Naive thymus-derived CD8-positive, alpha-beta T cell (primary cell): ENCODE measurements around the gene MEOX2. TPM values are rescaled to one million over a fixed set of nuclear protein-coding genes. Genes with fewer than 3 reads are reported as not detected.

Experiments used
- ATAC-seq, 2 donors: fragments of 150-1000 bp; cut with Tn5 transposase in 1 of 2; sonication (Bioruptor Pico), chemical (Tn5 transposase) in 1 of 2; 1 replicate in 1 of 2; 2 replicates in 1 of 2; pipeline ENCODE4 v1.10.0; 2021; ENCODE audit warnings: mild to moderate bottlenecking in 2 of 2, moderate library complexity in 2 of 2
- POLR2A ChIA-PET: fragments of 350-600 bp; sonication (Branson Sonifier 250); formaldehyde crosslinking; loops from one replicate; lab custom pipeline; 2021; ENCODE audit warnings: antibody characterized with exemption; lab: Charles Lee
- DNase-seq, 10 donors: peaks; one replicate each; pipeline versions ENCODE4 v3.0.0 to v3.0.0-alpha.2; 2020 to 2022
- H3K27ac Mint-ChIP-seq, 10 donors: one replicate each; pipeline ENCODE4 v1.8.0; 2020 to 2022; ENCODE audit warnings: mild to moderate bottlenecking in 10 of 10, mixed read lengths in 10 of 10, moderate library complexity in 4 of 10, inconsistent platforms in 1 of 10
- H3K27me3 Mint-ChIP-seq, 5 donors: one replicate each; pipeline ENCODE4 v1.8.0; 2021 to 2022; ENCODE audit warnings: mixed read lengths in 5 of 5
- H3K36me3 Mint-ChIP-seq, 3 donors: one replicate each; pipeline ENCODE4 v1.8.0; 2020 to 2022; ENCODE audit warnings: mixed read lengths in 3 of 3, mild to moderate bottlenecking in 2 of 3, inconsistent platforms in 1 of 3
- H3K4me1 Mint-ChIP-seq, 4 donors: one replicate each; pipeline ENCODE4 v1.8.0; 2021 to 2022; ENCODE audit warnings: mixed read lengths in 4 of 4
- H3K4me3 Mint-ChIP-seq, 10 donors: one replicate each; pipeline ENCODE4 v1.8.0; 2020 to 2022; ENCODE audit warnings: mild to moderate bottlenecking in 10 of 10, mixed read lengths in 10 of 10, moderate library complexity in 6 of 10, inconsistent platforms in 1 of 10
- H3K9me3 Mint-ChIP-seq, 9 donors: one replicate each; pipeline ENCODE4 v1.8.0; 2020 to 2022; ENCODE audit warnings: mixed read lengths in 9 of 9, mild to moderate bottlenecking in 3 of 9, inconsistent platforms in 1 of 9, moderate library complexity in 1 of 9
- polyA plus RNA-seq, 3 donors: library from polyadenylated mRNA; unstranded; fragments of 300-500 nt; fragmentation: Illumina TruSeq; gene quantifications; one replicate each; pipeline ENCODE4 v1.2.3, GENCODE V29; 2021
- total RNA-seq, 8 experiments: library from RNA in 2 of 8; stranded (reverse) in 2 of 8; gene quantifications; one replicate each; pipeline ENCODE4 v1.2.3 and lab custom pipeline; 2021 to 2026

MEOX2 gene
- total and polyA plus RNA-seq, 5 experiments from 2014 or later: not detected

DNA sequence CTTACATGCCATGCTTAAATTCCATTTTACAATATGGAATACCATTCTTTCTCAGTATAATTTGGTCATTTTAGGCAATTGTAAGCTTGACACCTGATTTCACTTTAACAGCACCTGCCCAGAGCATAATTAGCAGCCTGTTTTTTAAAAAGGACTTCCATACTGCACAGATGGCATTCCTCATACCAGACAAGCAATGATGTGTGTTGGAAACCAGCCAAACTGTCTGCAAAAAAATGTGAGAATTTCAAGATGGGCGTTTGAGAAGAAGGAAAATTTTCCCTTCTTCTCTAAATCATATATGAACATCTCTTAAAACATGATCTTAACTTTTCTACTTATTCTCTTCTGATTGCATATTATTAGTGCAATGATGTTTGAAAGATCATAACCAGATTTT, 84.2 kb downstream of the MEOX2 start:
- ATAC-seq (no peak), DNase-seq (no peak)
- Mint-ChIP-seq H3K4me3 (no peak overlapping the region), H3K9me3 (peaks cover 0 to 14% (median 5%) of the 10 kb centered on the region in 9 donors), H3K27ac (no peak overlapping the region), H3K27me3 (no peaks in the 10 kb centered on the region), H3K4me1 (no peaks in the 10 kb centered on the region), H3K36me3 (no peaks in the 10 kb centered on the region)
- POLR2A ChIA-PET: no interaction called here

DNA sequence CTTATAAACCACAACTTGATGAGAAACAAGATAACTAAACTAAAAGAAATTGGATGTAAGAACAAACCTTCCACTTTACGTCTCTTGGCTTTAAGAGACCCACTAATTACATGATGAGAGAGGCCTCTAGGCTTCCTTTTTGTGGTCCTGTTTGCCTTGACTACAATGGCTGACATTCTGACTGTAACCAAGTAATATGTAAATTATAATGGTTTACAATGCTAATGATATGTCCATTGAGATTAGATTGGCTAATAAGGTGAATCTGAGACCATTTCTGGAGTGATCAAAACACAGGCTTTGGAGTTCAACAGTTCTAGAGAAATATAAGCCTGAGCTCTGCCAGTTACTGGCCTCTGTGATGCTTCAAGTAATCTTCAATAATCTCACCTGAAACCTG, 85.3 kb downstream of the MEOX2 start:
- no peak for DNase-seq
- Mint-ChIP-seq H3K36me3 (no peaks in the 10 kb centered on the region), H3K9me3 (peaks cover 0 to 19% (median 5%) of the 10 kb centered on the region in 9 donors), H3K4me1 (no peaks in the 10 kb centered on the region), H3K27ac (no peak overlapping the region), H3K27me3 (no peaks in the 10 kb centered on the region), H3K4me3 (no peak overlapping the region)
- ATAC-seq: no peak
- POLR2A ChIA-PET: no interaction called here

DNA sequence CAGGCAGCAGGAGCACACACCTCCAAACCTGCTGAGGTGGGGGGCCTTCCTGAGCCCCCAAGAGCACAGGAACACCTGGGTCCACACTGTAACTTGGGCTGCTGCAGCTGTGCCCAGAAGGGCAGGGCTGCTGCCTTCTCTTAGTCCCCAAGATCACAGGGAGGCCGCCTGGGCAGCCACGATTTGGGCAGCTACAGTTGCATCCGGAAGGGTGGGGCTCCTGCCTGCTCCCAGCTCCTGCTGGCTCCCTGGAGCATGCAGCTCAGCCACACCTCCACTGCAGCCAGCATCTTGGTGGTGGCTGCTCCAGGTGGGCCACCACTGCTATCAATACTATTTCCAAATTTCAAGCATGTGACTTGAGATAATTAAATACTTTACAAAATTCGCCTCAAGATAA, 86.2 kb downstream of the MEOX2 start:
- H3K27me3 Mint-ChIP-seq: no peaks in the 10 kb centered on the region
- ATAC-seq: no peak
- H3K4me3 Mint-ChIP-seq: no peak overlapping the region
- DNase-seq: no peak
- peaks cover 0 to 19% (median 5%) of the 10 kb centered on the region in 9 donors for H3K9me3 Mint-ChIP-seq
- no peak overlapping the region for H3K27ac Mint-ChIP-seq
- H3K36me3 Mint-ChIP-seq: no peaks in the 10 kb centered on the region
- POLR2A ChIA-PET: no interaction called here
- no peaks in the 10 kb centered on the region for H3K4me1 Mint-ChIP-seq

DNA sequence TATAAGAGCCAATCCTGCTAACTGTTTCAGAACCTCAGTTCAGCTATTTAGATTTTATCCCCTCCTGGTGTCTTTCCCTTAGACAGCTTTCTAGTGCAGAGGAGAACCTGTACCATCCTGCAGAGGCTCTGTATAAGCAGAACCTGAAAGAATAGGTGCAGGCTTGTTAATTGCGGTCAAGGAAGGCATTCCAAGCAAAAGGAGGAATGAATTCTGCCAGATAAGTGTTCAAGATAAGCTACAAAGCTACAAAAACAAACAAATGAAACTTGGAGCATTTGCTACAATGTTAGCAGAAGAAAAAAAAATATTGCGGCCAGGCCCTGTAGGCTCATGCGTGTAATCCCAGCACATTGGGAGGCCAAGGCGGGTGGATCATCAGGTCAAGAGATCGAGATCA, 92.0 kb downstream of the MEOX2 start:
- no peaks in the 10 kb centered on the region for H3K4me1 Mint-ChIP-seq
- H3K27me3 Mint-ChIP-seq: no peaks in the 10 kb centered on the region
- H3K27ac Mint-ChIP-seq: no peak overlapping the region
- no peak for DNase-seq
- H3K9me3 Mint-ChIP-seq: peaks cover 0 to 24% (median 2%) of the 10 kb centered on the region in 9 donors
- H3K36me3 Mint-ChIP-seq: no peaks in the 10 kb centered on the region
- no peak overlapping the region for H3K4me3 Mint-ChIP-seq
- POLR2A ChIA-PET: no interaction called here
- no peak for ATAC-seq

DNA sequence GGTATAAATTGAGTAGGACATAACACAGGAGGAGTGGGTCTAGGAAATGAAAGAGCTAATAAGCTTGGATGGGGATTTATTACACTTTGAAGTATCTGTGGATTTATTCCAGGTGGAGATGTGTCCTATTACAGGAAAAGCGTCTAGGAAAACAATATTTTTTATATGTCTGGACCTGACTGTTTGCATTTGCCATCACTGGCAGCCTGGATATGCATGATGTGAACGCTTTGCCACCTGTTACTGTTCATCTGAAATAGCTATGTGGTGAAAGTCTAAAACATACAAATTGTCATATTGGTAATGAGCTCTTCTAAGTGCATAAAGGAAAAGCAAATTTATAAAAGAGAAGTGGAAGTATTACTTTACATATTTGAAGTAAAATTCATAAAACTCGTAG, 93.1 kb downstream of the MEOX2 start:
- H3K4me3 Mint-ChIP-seq: no peak overlapping the region
- no peaks in the 10 kb centered on the region for H3K36me3 Mint-ChIP-seq
- POLR2A ChIA-PET: no interaction called here
- H3K4me1 Mint-ChIP-seq: no peaks in the 10 kb centered on the region
- ATAC-seq (no peak), DNase-seq (no peak)
- no peak overlapping the region for H3K27ac Mint-ChIP-seq
- H3K27me3 Mint-ChIP-seq: no peaks in the 10 kb centered on the region
- H3K9me3 Mint-ChIP-seq: peaks cover 0 to 30% (median 2%) of the 10 kb centered on the region in 9 donors

DNA sequence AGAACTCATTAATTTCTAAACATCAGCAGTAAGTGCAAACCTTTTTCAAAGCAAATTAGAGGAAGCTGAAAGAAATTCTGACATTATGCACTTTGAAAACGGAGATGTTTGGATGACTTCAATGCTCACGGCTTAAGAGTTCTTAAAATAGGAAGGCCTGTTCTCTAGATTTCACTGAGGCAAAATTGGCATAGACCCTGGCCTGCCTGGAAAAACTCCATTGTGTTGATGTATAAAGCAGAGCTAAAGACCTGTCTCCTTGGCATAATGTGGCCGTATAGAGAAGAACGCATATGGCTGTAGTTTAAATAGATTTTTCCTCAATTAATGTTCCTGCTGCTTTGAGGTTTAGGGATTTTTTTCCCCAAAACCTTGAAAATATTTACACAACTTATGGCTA, 100.2 kb downstream of the MEOX2 start:
- Mint-ChIP-seq H3K9me3 (peaks cover 0 to 21% (median 11%) of the 10 kb centered on the region in 9 donors), H3K27ac (no peak overlapping the region), H3K36me3 (no peaks in the 10 kb centered on the region), H3K4me3 (no peak overlapping the region), H3K4me1 (no peaks in the 10 kb centered on the region), H3K27me3 (no peaks in the 10 kb centered on the region)
- no peak for ATAC-seq
- no peak for DNase-seq
- POLR2A ChIA-PET: no interaction called here

DNA sequence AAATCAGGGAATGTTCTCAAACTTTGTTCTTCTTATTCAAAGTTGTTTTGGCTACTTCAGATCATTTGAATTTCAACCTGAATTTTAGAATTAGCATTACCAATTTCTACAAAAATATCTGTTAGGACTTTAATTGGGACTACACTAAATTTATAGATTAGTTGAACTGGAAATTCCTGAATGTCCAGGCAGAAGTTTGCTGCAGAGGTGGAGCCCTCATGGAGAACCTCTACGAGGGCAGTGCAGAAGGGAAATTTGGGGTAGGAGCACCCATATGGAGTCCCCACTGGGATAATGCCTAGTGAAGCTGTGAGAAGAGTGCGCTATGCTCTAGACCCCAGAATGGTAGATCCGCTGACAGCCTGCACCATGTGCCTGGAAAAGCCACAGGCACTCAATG, 101.9 kb downstream of the MEOX2 start:
- DNase-seq (no peak), ATAC-seq (no peak)
- no peaks in the 10 kb centered on the region for H3K4me1 Mint-ChIP-seq
- H3K27ac Mint-ChIP-seq: no peak overlapping the region
- POLR2A ChIA-PET: no interaction called here
- no peak overlapping the region for H3K4me3 Mint-ChIP-seq
- H3K9me3 Mint-ChIP-seq: peaks cover 0 to 17% (median 11%) of the 10 kb centered on the region in 9 donors
- H3K36me3 Mint-ChIP-seq: no peaks in the 10 kb centered on the region
- no peaks in the 10 kb centered on the region for H3K27me3 Mint-ChIP-seq

DNA sequence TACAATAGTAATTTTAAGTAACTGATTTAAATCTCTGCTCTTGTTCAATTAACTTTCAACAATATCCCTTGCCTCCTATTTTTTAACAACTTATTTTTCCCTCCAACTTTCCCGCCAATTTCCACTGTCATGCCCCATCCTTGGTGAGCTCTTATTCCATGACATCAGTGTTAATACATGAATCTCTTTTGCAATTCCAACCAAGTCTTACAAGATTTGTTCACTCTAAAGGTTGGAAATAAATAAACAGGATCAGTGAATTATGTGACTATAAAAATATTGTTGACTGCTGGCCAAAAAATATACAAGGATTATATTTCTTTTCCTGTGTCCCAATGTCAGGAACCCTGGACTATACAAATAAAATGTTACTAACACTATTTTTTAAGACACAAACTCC, 103.7 kb downstream of the MEOX2 start:
- no peaks in the 10 kb centered on the region for H3K27me3 Mint-ChIP-seq
- no peak overlapping the region for H3K27ac Mint-ChIP-seq
- no peak overlapping the region for H3K4me3 Mint-ChIP-seq
- no peak for DNase-seq
- no peaks in the 10 kb centered on the region for H3K36me3 Mint-ChIP-seq
- H3K4me1 Mint-ChIP-seq: no peaks in the 10 kb centered on the region
- no peak for ATAC-seq
- peaks cover 0 to 20% (median 10%) of the 10 kb centered on the region in 9 donors for H3K9me3 Mint-ChIP-seq
- POLR2A ChIA-PET: no interaction called here

DNA sequence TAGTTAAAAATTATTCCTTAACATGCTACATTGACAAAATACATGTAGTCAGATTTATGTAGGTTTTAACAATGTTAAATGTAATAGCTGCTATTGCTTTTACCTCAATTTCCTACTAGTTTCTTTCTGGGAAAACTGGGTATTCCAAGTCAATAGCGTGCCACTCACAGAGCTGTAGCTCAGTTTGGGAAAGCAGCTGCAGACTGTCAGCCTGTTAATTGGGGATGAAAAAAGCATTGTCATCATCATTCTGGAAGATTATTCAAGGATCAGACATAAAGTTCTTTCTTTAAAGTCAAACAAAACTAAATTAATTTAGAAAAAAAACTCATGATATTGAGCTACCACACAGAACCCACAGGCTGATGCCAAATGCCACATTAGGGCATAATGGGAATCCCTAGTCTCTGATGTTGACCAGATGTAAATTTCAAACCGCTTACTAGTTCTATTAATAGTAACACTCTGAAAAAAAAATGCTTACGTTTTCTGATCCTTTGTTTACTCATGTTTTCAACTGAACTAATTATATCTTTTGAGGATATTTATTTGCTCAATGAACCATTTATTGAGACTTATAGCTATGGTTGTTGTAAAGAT, 105.0 kb downstream of the MEOX2 start:
- Mint-ChIP-seq H3K4me3 (no peak overlapping the region), H3K27me3 (no peaks in the 10 kb centered on the region), H3K4me1 (no peaks in the 10 kb centered on the region), H3K9me3 (peaks cover 0 to 27% (median 8%) of the 10 kb centered on the region in 9 donors), H3K36me3 (no peaks in the 10 kb centered on the region), H3K27ac (no peak overlapping the region)
- ATAC-seq: no peak
- POLR2A ChIA-PET: no interaction called here
- no peak for DNase-seq

DNA sequence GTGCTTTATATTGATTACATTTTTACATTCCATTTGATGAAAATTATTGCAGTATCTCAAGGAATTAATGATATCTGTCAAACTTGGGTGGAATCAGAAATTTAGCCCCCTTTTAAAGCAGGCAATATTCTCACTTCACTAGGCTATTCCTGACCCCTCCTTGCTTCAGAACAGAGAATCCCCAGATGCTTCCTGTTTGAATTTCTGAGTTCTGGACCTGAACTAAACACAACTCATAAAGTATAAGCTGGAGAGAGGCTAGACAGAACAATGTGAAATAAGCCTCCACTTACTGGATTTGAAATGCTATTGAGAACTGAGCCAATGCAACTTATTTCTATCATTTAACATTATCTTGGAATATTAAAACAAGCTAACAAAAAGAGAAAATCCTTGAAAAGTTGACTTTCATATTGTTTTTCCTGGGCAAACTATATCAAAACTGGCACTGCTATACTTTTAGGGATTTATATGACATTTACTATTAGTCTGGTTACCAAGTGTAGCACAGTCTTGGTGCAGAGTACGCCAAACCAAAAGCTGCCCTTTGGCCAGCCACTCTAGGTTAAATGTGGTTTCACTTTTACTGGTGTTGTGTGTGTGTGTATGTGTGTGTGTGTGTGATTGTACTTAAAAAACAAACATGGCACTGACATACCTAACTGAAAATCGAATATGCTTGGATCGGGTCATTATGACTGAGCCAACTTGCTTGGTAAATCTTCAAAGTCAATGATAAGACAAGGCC, 105.7 kb downstream of the MEOX2 start:
- Mint-ChIP-seq H3K4me3 (no peak overlapping the region), H3K9me3 (peaks cover 0 to 27% (median 8%) of the 10 kb centered on the region in 9 donors), H3K27me3 (no peaks in the 10 kb centered on the region), H3K27ac (no peak overlapping the region), H3K36me3 (no peaks in the 10 kb centered on the region), H3K4me1 (no peaks in the 10 kb centered on the region)
- POLR2A ChIA-PET: no interaction called here
- ATAC-seq (no peak), DNase-seq (no peak)

DNA sequence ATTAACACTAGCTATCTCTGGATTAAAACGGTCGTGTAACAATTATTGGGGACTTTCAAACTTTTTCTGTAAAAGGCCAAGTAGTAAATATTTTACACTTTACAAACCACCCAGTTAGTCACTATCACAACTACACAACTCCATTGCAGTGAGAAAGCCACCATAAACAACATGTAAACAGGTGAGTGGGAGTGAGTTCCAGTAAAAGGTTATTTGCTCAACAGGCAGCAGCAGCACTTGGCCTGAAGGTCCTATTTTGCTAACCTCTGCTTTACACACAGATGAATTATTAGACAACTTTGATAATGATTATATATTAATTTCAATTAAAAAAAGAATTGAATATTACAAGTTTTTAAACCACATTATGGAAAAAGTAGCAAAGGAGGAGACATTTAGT, 108.9 kb downstream of the MEOX2 start:
- H3K4me3 Mint-ChIP-seq: no peak overlapping the region

DNA sequence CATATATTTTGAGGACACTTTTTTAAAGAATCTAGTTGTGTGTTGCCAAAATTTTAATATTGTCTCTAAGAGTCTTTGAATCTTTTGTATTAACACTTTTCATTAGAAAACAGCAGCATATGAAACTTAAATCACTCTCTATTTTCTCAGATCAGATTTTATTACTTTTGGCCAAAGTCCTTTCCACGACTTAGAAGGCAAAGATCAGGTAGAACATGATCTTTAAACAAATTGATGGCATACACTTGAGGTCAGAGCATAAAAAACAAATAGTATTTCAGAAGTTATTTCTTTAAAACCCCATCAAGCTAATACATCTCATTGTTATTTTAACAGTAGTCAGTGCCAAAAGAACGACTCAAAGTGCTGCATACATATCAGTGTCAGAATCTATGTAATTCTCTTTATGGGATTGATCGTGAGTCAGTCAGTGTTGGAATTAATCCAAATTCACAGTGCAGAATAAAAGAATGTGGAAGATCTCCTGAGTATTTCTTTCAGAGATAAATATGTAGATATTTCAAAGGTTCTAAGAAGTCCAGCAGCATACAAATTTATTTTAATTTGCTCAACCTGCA, 115.1 kb downstream of the MEOX2 start:
- Mint-ChIP-seq H3K36me3 (no peaks in the 10 kb centered on the region), H3K27ac (no peak overlapping the region), H3K4me1 (no peaks in the 10 kb centered on the region), H3K4me3 (no peak overlapping the region), H3K9me3 (peaks cover 0 to 19% (median 6%) of the 10 kb centered on the region in 9 donors), H3K27me3 (no peaks in the 10 kb centered on the region)
- ATAC-seq (no peak), DNase-seq (no peak)
- POLR2A ChIA-PET: no interaction called here

More for the DNA sequence above, 108.9 kb downstream of the MEOX2 start:
- POLR2A ChIA-PET: no interaction called here
- Mint-ChIP-seq H3K4me1 (no peaks in the 10 kb centered on the region), H3K36me3 (no peaks in the 10 kb centered on the region), H3K27me3 (no peaks in the 10 kb centered on the region), H3K27ac (no peak overlapping the region), H3K9me3 (peaks cover 0 to 24% (median 4%) of the 10 kb centered on the region in 9 donors)
- DNase-seq (no peak), ATAC-seq (no peak)

DNA sequence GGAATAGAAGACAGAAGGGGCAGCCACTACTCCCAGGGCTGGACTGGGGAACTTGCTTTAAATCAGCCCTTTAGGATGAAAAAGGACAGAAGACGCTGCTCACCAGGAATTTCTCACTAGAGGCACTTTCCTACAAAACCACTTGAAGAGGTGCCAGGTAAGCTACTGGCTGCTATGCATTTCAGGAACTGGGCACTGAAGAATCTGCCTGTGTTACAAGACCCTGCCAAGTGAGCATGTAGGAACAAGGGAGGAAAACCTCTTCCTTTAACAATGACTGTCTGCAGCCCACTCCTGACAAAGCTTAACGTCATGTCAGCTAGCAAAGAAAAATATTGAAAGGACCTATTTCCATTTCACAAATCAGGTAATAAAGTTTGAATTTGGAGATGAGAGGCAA, 118.8 kb downstream of the MEOX2 start:
- Mint-ChIP-seq H3K36me3 (no peaks in the 10 kb centered on the region), H3K4me3 (no peak overlapping the region), H3K9me3 (peaks cover 0 to 10% (median 2%) of the 10 kb centered on the region in 9 donors), H3K27me3 (no peaks in the 10 kb centered on the region), H3K27ac (no peak overlapping the region), H3K4me1 (no peaks in the 10 kb centered on the region)
- no peak for ATAC-seq
- POLR2A ChIA-PET: no interaction called here
- DNase-seq: no peak
